Measurements from ENCODE around the gene FOXB2. TPM values are rescaled to one million over a fixed set of nuclear protein-coding genes. Genes with fewer than 3 reads are reported as not detected.

FOXB2 gene
- total RNA-seq, 1 donor from 2014 or later = not detected

DNA sequence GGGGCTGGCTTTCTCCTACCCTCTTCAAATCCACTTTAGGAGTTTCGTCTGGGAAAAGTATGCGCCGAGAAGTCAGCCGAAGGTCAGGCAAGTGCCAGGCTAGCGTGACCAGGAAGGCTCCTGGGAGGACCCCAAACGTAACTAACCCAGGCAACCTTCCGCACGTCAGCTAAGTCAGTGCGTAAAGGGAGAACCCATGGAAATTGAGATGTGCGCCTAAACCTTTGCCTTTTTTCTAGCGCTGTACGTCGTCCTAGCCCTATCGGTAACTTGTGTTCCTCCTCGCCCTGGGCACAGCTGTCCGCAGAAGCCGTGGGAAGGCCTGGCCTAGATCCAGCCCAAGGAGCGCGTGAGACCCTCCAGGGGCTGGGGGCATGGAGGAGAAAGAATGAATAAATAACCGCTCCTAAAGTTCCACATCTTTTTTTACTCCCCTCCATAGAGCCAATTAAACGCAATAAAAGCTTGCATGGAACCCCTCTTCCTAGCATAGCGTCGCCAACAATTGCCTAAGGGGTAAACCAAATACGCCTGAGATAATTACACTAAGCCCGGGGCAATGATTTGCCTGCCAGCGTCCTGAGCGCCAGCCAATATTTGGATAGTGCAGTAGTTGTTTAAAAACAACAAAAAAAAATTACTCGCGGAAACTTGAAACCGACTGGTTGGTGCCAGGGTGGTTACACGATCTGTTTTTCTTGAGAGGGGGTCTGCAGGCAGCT lies 4.0 kb upstream of the FOXB2 start:
- no peak for DNase-seq
- H3K27ac Mint-ChIP-seq (ENCODE audit: unreplicated experiment) = no peak overlapping the region
- TF ChIP-seq, protein P1, sequence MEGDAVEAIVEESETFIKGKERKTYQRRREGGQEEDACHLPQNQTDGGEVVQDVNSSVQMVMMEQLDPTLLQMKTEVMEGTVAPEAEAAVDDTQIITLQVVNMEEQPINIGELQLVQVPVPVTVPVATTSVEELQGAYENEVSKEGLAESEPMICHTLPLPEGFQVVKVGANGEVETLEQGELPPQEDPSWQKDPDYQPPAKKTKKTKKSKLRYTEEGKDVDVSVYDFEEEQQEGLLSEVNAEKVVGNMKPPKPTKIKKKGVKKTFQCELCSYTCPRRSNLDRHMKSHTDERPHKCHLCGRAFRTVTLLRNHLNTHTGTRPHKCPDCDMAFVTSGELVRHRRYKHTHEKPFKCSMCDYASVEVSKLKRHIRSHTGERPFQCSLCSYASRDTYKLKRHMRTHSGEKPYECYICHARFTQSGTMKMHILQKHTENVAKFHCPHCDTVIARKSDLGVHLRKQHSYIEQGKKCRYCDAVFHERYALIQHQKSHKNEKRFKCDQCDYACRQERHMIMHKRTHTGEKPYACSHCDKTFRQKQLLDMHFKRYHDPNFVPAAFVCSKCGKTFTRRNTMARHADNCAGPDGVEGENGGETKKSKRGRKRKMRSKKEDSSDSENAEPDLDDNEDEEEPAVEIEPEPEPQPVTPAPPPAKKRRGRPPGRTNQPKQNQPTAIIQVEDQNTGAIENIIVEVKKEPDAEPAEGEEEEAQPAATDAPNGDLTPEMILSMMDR (IDR thresholded peaks at IDR 0.05; ENCODE audit: partially characterized antibody, unreplicated experiment) = no peak
- peaks cover 41% of the 10 kb centered on the region for H3K27me3 Mint-ChIP-seq (ENCODE audit: unreplicated experiment)
- peak overlapping the region; percentile 83 for H3K4me3 Mint-ChIP-seq (ENCODE audit: unreplicated experiment)
- H3K9me3 Mint-ChIP-seq (ENCODE audit: unreplicated experiment) = peaks cover 14% of the 10 kb centered on the region
- peaks cover 26% of the 10 kb centered on the region for H3K4me1 Mint-ChIP-seq (ENCODE audit: low read depth, unreplicated experiment)
- H3K36me3 Mint-ChIP-seq (ENCODE audit: unreplicated experiment) = no peaks in the 10 kb centered on the region

GRCh38 chr9:77016121-77016525 lies 3.3 kb upstream of the FOXB2 start:
- TF ChIP-seq, protein P1 (IDR thresholded peaks at IDR 0.05; ENCODE audit: partially characterized antibody, unreplicated experiment) = no peak
- Mint-ChIP-seq H3K4me1 (ENCODE audit: low read depth, unreplicated experiment) (peaks cover 24% of the 10 kb centered on the region), H3K9me3 (ENCODE audit: unreplicated experiment) (peaks cover 17% of the 10 kb centered on the region), H3K4me3 (ENCODE audit: unreplicated experiment) (peak overlapping the region; percentile 83), H3K36me3 (ENCODE audit: unreplicated experiment) (no peaks in the 10 kb centered on the region), H3K27me3 (ENCODE audit: unreplicated experiment) (peaks cover 41% of the 10 kb centered on the region), H3K27ac (ENCODE audit: unreplicated experiment) (no peak overlapping the region)
- peak; percentile 49 for DNase-seq

DNA sequence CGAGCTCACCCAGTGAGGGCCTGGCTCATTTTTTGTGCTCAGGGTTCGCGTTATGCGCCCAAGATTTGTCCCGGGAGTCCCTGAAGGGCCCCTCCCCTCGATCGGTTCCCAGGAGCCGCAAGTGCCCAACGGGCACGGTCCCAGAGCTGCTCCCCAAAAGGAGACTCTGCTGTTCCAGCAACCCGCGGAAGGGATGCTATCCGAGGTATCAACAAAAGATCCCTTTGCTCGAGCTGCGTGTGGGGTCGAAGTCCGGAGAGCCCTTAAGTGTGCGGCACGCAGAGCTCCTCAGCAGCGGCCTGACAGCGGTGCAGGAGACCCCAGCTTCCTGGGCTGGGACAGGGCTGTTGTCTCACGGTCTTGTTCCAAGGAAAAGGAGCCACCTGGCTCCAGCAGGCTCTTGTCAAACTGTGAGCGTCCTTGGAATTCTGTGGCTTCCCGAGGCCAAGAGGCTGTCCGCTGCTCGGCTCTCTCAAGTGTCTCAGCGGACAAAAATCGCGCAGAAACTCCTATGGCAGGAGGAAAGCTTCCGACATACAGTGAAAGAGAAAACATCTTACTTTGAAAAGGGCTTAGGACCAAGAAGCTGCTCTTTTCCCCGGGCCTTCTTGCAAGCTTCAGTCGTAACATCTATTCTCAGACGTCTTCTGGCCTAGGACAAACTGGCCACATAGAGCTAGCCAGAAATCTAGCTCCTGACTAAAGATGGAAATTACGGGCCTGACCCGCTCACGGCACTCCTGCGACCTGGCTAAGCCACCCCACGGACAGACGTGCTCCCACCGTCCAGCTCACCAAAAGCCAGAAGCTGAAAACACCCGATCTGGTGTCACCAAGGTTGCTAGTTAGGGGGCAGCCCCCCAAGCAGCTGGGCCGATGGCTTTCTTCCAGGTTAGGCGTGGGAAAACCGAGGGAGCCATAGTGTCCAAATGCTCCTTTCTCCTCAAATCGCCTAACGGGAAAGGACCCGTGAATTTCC lies 2.6 kb upstream of the FOXB2 start:
- Mint-ChIP-seq H3K9me3 (ENCODE audit: unreplicated experiment) (peaks cover 18% of the 10 kb centered on the region), H3K36me3 (ENCODE audit: unreplicated experiment) (no peaks in the 10 kb centered on the region), H3K4me3 (ENCODE audit: unreplicated experiment) (peak overlapping the region; percentile 83), H3K4me1 (ENCODE audit: low read depth, unreplicated experiment) (peaks cover 24% of the 10 kb centered on the region), H3K27me3 (ENCODE audit: unreplicated experiment) (peaks cover 45% of the 10 kb centered on the region), H3K27ac (ENCODE audit: unreplicated experiment) (no peak overlapping the region)
- peak; percentile 39 for DNase-seq
- TF ChIP-seq, protein P1 (IDR thresholded peaks at IDR 0.05; ENCODE audit: partially characterized antibody, unreplicated experiment) = no peak

DNA sequence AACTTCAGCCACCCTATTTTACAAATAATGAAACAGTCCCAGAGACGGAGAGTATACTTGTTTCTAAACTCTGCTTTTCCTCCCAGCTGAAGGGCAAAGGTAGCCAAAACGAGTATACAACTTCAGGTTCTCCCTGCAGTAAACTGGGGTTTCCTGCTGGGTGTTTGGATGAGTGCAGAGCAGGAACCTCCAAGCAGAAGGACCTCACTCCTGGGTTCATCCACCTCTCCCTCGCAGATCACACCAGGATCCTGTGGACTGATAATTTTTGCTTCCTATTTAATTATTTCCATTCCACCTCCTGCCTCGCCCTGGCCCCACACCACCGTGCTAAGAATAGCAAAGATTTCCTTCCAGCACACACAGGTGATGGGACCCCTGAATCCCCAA lies 2.0 kb upstream of the FOXB2 start:
- Mint-ChIP-seq H3K9me3 (ENCODE audit: unreplicated experiment) (peaks cover 18% of the 10 kb centered on the region), H3K4me3 (ENCODE audit: unreplicated experiment) (peak overlapping the region; percentile 91), H3K4me1 (ENCODE audit: low read depth, unreplicated experiment) (peaks cover 29% of the 10 kb centered on the region), H3K27ac (ENCODE audit: unreplicated experiment) (no peak overlapping the region), H3K27me3 (ENCODE audit: unreplicated experiment) (peaks cover 50% of the 10 kb centered on the region), H3K36me3 (ENCODE audit: unreplicated experiment) (no peaks in the 10 kb centered on the region)
- DNase-seq = no peak
- TF ChIP-seq, protein P1 (IDR thresholded peaks at IDR 0.05; ENCODE audit: partially characterized antibody, unreplicated experiment) = no peak

All from glutamatergic neuron (in vitro differentiated cells).